Uterus (tissue), 2 donors: Measurements from ENCODE around the gene SSBP2.

ENCODE experiments used
- CTCF ChIP-seq, 4 experiments: fragments of 200-600 bp in 2 of 4; fragments of 450-650 bp in 2 of 4; sonication (generic) in 2 of 4; IDR thresholded peaks; one replicate each; pipeline ENCODE4 v1.5.1; 2016 to 2019; ENCODE audit warnings: antibody characterized with exemption in 4 of 4, mild to moderate bottlenecking in 2 of 4, moderate library complexity in 1 of 4
- POLR2A ChIP-seq, 2 donors: fragments of 450-650 bp; IDR thresholded peaks; one replicate each; pipeline ENCODE4 v1.6.1; 2016; ENCODE audit warnings: antibody characterized with exemption in 2 of 2, mild to moderate bottlenecking in 1 of 2, moderate library complexity in 1 of 2

DNA sequence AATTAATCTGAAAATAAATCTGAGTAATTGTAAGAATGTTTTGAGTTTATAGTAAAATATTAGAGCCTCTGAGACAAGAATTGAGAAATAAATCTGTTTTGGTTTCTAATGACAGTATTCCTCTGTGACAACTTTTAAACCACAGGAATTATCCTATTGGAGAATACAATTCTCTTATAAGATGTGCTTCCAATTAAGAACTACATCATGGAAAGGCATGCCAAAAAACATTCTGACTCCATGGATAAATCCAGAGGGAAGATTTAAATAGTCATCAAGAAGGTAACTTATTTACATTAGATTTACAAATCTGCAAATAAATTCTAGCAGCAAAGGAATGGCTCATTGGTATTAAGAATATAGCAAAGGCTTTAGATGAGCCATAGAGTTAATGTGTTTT, 178.7 kb downstream of the SSBP2 start:
- TF ChIP-seq CTCF (IDR thresholded peaks at IDR 0.05) (no peak), POLR2A (IDR thresholded peaks at IDR 0.05) (no peak)
